ENCODE data around the gene SLC26A1.

Gene SLC26A1

DNA sequence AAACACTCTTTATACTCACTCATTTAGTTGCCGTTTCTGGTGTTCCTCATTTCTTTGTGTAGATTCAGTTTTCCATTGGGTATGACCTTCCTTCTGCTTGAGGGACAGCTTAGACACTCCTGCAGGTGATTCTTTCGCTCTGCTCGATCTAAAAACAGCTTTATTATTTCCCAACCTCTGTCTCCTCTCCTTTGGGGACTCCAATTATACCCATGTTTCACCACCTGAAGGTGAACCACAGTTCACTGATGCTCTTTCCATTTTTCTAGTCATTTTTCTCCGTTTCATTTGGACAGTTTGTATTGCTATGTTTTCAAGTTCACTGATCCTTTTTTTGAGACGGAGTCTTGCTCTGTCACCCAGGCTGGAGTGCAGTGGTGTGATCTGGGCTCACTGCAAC, 13.7 kb upstream of the SLC26A1 start:
- H3K27ac ChIP-seq = no peak overlapping the region
- TF ChIP-seq, protein P1, sequence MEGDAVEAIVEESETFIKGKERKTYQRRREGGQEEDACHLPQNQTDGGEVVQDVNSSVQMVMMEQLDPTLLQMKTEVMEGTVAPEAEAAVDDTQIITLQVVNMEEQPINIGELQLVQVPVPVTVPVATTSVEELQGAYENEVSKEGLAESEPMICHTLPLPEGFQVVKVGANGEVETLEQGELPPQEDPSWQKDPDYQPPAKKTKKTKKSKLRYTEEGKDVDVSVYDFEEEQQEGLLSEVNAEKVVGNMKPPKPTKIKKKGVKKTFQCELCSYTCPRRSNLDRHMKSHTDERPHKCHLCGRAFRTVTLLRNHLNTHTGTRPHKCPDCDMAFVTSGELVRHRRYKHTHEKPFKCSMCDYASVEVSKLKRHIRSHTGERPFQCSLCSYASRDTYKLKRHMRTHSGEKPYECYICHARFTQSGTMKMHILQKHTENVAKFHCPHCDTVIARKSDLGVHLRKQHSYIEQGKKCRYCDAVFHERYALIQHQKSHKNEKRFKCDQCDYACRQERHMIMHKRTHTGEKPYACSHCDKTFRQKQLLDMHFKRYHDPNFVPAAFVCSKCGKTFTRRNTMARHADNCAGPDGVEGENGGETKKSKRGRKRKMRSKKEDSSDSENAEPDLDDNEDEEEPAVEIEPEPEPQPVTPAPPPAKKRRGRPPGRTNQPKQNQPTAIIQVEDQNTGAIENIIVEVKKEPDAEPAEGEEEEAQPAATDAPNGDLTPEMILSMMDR (IDR thresholded peaks at IDR 0.05) = no peak
- no peak for DNase-seq (ENCODE audit: low spot score)
- H3K4me3 ChIP-seq = no peak overlapping the region

DNA sequence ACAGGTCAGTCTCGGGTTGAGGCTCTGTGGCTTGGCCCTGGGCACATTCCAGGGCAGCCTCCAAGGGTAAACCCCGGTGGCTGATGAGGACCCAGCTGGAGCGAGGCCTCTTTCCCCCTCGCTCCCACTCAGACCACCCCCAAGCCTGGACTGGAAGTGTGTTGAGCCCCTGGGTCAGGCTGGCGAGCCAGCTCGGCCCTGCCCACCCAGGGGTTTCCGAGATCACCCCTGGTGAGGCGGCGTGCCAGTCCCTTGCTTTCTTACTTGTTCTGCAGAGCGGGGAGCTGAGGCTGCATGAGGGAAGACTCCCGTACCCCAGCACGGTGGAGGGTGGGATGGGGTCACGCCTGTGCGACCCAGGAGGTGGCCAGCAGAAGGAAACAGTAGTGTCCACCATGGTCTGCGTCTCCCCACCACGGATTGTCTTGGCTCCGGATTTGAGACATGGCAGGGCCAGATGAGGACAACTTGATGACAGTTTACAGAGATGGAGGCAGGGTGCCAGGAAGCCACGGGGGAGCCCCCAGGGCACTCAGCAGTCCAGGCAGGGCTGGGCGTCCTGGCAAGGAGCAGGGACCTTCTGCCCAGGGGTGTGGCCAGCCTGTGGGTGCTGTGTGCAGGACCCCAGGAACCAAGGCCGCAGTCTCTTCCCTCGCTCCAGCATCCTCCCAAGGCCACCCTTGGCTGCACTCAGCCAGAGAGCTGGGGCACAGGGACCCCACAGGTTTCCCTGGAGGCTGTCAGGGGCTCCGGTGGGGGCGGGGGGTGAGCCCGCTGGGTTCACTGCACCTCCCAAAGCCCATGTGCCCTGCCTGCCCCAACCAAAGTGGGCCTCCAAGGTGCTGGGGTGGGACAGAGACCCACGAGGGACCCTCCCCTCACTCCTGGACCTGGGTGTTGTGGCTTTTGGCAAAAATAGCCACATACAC, 11.6 kb upstream of the SLC26A1 start:
- TF ChIP-seq, protein P1 (IDR thresholded peaks at IDR 0.05) = no peak
- no peak overlapping the region for H3K27ac ChIP-seq
- H3K4me3 ChIP-seq = no peak overlapping the region
- DNase-seq (ENCODE audit: low spot score) = no peak

GRCh38 chr4:1004071-1004418, 10.8 kb upstream of the SLC26A1 start:
- TF ChIP-seq, protein P1 (IDR thresholded peaks at IDR 0.05) = no peak
- H3K4me3 ChIP-seq = no peak overlapping the region
- no peak overlapping the region for H3K27ac ChIP-seq
- no peak for DNase-seq (ENCODE audit: low spot score)

DNA sequence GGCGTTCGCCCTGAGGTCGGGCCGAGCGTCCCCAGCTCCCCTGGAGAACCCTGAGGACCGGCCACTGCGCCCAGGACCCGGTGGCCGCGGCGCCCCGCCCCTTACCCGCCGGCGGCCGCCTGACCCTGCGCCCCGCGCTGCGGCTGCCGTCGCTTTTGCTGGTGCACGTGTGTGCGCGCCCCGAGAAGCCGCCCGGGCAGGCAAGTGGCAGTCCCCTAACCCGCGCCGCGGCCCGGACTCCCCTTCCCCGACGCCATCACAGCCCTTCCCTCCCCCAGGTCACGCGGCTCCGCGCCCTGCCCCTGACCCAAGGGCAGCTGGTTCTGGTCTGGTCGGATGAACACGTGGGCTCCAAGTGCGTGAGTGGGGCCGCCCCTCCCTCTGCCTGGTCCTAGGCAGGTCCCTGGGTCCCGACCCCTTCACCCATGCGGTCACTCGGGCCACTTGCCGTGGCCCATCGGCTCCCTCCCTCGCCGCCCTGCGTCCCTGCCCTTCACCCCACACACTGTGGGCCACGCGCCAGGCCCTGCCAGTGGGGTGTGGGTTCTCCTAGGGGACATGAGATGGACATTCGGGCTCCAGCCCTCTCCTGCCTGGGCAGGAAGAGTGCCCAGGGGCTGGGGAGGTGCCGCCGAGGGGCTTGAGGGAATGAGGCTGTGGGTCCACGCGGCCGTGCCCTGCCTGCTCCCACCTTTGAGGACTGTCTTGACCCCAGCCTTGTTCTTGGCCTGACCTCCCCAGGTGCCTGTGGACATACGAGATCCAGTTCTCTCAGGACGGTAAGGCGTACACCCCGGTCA, 10.3 kb upstream of the SLC26A1 start:
- Histone ChIP-seq H3K4me3 (peak overlapping the region; percentile 48), H3K27ac (no peak overlapping the region)
- TF ChIP-seq, protein P1 (IDR thresholded peaks at IDR 0.05) = no peak
- no peak for DNase-seq (ENCODE audit: low spot score)

- H3K4me3 ChIP-seq = peak overlapping the region; percentile 48
- no peak overlapping the region for H3K27ac ChIP-seq
- DNase-seq (ENCODE audit: low spot score) = no peak
- TF ChIP-seq, protein P1 (IDR thresholded peaks at IDR 0.05) = no peak
Observed at GRCh38 chr4:1002631-1003251, 9.5 kb upstream of the SLC26A1 start.

DNA sequence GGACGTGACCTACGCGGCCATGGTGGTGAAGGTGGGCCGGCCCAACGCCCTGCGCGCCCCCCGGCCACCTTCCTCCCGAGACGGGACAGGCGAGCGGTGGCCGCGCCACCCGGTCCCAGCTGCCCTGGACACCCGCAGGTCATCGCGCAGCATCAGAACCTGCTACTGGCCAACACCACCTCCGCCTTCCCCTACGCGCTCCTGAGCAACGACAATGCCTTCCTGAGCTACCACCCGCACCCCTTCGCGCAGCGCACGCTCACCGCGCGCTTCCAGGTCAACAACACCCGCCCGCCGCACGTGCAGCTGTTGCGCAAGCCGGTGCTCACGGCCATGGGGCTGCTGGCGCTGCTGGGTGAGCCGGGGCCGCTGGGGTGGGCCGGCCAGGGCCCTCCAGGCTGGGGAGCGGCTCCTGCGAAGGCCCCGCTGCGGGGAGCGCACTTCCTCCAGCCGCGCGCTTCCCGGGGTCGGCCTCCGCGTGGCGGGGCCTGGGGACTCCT, 9.0 kb upstream of the SLC26A1 start:
- TF ChIP-seq, protein P1 (IDR thresholded peaks at IDR 0.05) = no peak
- H3K4me3 ChIP-seq = peak overlapping the region; percentile 48
- H3K27ac ChIP-seq = no peak overlapping the region
- no peak for DNase-seq (ENCODE audit: low spot score)
